Activated CD4-positive, alpha-beta memory T cell treated with anti-CD3 and anti-CD28 coated beads for 36 hours (primary cell): ENCODE results near the gene TRMT10A. TPM values are rescaled to one million over a fixed set of nuclear protein-coding genes. Genes with fewer than 3 reads are reported as not detected.
A peak's percentile ranks its signal among the peaks of the same experiment; 100 is the strongest.

Experiments used
- CTCF ChIA-PET: fragments of 350-600 bp; sonication (Branson Sonifier 250); formaldehyde crosslinking; loops from one replicate; lab custom pipeline; 2021; ENCODE audit warnings: antibody characterized with exemption, inconsistent platforms; lab: Charles Lee
- POLR2A ChIA-PET: fragments of 350-600 bp; sonication (Branson Sonifier 250); formaldehyde crosslinking; loops from one replicate; lab custom pipeline; 2021; ENCODE audit warnings: antibody characterized with exemption; lab: Charles Lee
- DNase-seq: peaks from one replicate; pipeline ENCODE4 v3.0.0-alpha.2; 2020
- H3K27ac Mint-ChIP-seq: one replicate; pipeline ENCODE4 v1.8.0; 2021; ENCODE audit warnings: mixed read lengths
- H3K27me3 Mint-ChIP-seq: one replicate; pipeline ENCODE4 v1.8.0; 2021; ENCODE audit warnings: mixed read lengths
- H3K36me3 Mint-ChIP-seq: one replicate; pipeline ENCODE4 v1.8.0; 2021; ENCODE audit warnings: mixed read lengths
- H3K4me1 Mint-ChIP-seq: one replicate; pipeline ENCODE4 v1.8.0; 2021; ENCODE audit warnings: low read depth, mixed read lengths
- H3K4me3 Mint-ChIP-seq: one replicate; pipeline ENCODE4 v1.8.0; 2021; ENCODE audit warnings: mild to moderate bottlenecking, mixed read lengths
- H3K9me3 Mint-ChIP-seq: one replicate; pipeline ENCODE4 v1.8.0; 2021; ENCODE audit warnings: mixed read lengths
- intact Hi-C: fragments of 100-400 bp; cut with micrococcal nuclease; formaldehyde crosslinking; loops from one replicate; pipeline ENCODE4 v1.15.1; 2023
- total RNA-seq, 2 experiments: library from RNA; stranded (reverse); gene quantifications; one replicate each; pipeline ENCODE4 v1.2.3, GENCODE V29; 2021

Gene TRMT10A, protein sequence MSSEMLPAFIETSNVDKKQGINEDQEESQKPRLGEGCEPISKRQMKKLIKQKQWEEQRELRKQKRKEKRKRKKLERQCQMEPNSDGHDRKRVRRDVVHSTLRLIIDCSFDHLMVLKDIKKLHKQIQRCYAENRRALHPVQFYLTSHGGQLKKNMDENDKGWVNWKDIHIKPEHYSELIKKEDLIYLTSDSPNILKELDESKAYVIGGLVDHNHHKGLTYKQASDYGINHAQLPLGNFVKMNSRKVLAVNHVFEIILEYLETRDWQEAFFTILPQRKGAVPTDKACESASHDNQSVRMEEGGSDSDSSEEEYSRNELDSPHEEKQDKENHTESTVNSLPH
- total RNA-seq, result 1 to 10 TPM; 5.6 to 8.9 TPM

GRCh38 chr4:99563310-99564186, at the start of gene TRMT10A:
Gene TRMT10A (minus strand): TSS chr4:99564039. CDS start chr4:99559338, 4,701 bp downstream.
- ChIA-PET CTCF (interaction anchor here (0.6 to 2.4 kb wide), 13 partner anchors 12 to 530 kb away, joined by 3 to 35 read pairs (median 4); partner anchors contain the start of genes DAPP1, DNAJB14 and LAMTOR3), POLR2A (interaction anchor here (0.6 to 1.5 kb wide), 9 partner anchors 246 to 1056 kb away, joined by 3 to 7 read pairs (median 4); partner anchors contain the start of genes ADH5, H2AZ1 and LAMTOR3)
- Mint-ChIP-seq H3K36me3 (no peaks in the 10 kb centered on the region), H3K27ac (peak within 1 kb of the TSS; percentile 98), H3K9me3 (no peaks in the 10 kb centered on the region), H3K4me1 (peaks cover 6% of the 10 kb centered on the region), H3K4me3 (peak within 1 kb of the TSS; percentile 93), H3K27me3 (peaks cover 7% of the 10 kb centered on the region)
- intact Hi-C loops, result loop anchor here (1.0 to 10.0 kb wide), 13 partner anchors 55 to 1421 kb away; partner anchors contain the start of genes DAPP1, EIF4E, LAMTOR3 and RAP1GDS1
- DNase-seq, result peak; percentile 98

DNA sequence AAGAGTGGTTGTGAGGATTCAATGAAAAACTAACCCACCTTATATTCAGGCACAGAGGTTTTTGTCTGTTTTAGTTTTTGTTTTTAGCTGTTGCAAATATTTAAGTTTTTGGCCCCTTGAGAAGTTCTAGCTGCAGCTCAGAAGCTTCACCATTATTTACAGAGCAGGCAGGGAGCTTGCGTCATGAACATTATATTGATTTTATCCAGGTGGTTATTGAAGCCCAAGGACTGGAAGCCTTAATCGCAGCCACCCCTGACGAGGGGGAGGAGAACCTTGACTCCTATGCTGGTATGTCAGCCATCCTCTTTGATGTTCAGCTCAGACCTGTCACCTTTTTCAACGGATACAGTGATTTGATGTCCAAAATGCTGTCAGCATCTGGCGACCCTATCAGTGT, 48.9 kb upstream of the TRMT10A start:
- intact Hi-C loops, result no loop called here
- Mint-ChIP-seq H3K27ac (no peak overlapping the region), H3K9me3 (no peaks in the 10 kb centered on the region), H3K4me3 (no peak overlapping the region), H3K27me3 (peaks cover 16% of the 10 kb centered on the region), H3K36me3 (no peaks in the 10 kb centered on the region), H3K4me1 (no peaks in the 10 kb centered on the region)
- DNase-seq, result no peak
- CTCF ChIA-PET, result interaction anchor here (0.6 to 0.9 kb wide), 2 partner anchors 13 to 208 kb away, joined by 3 read pairs; no protein-coding TSS in a partner anchor
- POLR2A ChIA-PET, result no interaction called here

- no peak overlapping the region for H3K4me3 Mint-ChIP-seq
- ChIA-PET CTCF (interaction anchor here (0.9 kb wide), 1 partner anchor 12 kb away, joined by 3 read pairs; no protein-coding TSS in a partner anchor), POLR2A (no interaction called here)
- no peaks in the 10 kb centered on the region for H3K9me3 Mint-ChIP-seq
- H3K27ac Mint-ChIP-seq, result no peak overlapping the region
- intact Hi-C loops, result no loop called here
- peaks cover 19% of the 10 kb centered on the region for H3K27me3 Mint-ChIP-seq
- no peaks in the 10 kb centered on the region for H3K36me3 Mint-ChIP-seq
- H3K4me1 Mint-ChIP-seq, result no peaks in the 10 kb centered on the region
- DNase-seq, result no peak
Measured at GRCh38 chr4:99612281-99612680, 48.4 kb upstream of the TRMT10A start.

- H3K4me1 Mint-ChIP-seq, result no peaks in the 10 kb centered on the region
- intact Hi-C loops, result no loop called here
- H3K36me3 Mint-ChIP-seq, result no peaks in the 10 kb centered on the region
- ChIA-PET POLR2A (no interaction called here), CTCF (no interaction called here)
- no peak for DNase-seq
- no peak overlapping the region for H3K27ac Mint-ChIP-seq
- peaks cover 19% of the 10 kb centered on the region for H3K27me3 Mint-ChIP-seq
- no peaks in the 10 kb centered on the region for H3K9me3 Mint-ChIP-seq
- H3K4me3 Mint-ChIP-seq, result no peak overlapping the region
Measured at GRCh38 chr4:99610605-99611175, 46.9 kb upstream of the TRMT10A start.

DNA sequence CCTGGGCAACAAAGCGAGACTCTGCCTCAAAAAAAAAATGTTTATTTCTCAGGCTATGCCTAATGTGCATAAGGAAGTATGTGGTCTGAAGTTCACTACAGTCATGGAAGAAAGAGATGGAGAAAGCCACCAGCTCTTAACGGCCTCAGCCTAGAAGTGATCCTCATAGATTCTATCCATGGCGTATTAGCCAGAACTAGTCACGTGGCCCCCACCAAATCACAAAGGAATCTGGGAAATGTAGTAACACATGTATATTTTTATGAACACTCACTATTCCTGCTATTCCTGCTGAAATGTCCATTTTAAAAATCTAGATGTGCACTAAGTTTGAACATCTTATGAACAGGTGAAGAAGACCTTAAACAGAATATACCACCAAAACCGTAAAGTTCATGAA, 44.6 kb upstream of the TRMT10A start:
- POLR2A ChIA-PET, result no interaction called here
- CTCF ChIA-PET, result no interaction called here
- Mint-ChIP-seq H3K9me3 (no peaks in the 10 kb centered on the region), H3K27ac (no peak overlapping the region), H3K4me3 (no peak overlapping the region), H3K36me3 (no peaks in the 10 kb centered on the region), H3K27me3 (peaks cover 17% of the 10 kb centered on the region), H3K4me1 (no peaks in the 10 kb centered on the region)
- intact Hi-C loops, result no loop called here
- no peak for DNase-seq

GRCh38 chr4:99606716-99607115, 42.9 kb upstream of the TRMT10A start:
- Mint-ChIP-seq H3K4me3 (no peak overlapping the region), H3K36me3 (no peaks in the 10 kb centered on the region), H3K27ac (no peak overlapping the region), H3K9me3 (no peaks in the 10 kb centered on the region), H3K27me3 (peaks cover 17% of the 10 kb centered on the region), H3K4me1 (no peaks in the 10 kb centered on the region)
- no peak for DNase-seq
- ChIA-PET CTCF (interaction anchor here (0.6 kb wide), 1 partner anchor 230 kb away, joined by 3 read pairs; no protein-coding TSS in a partner anchor), POLR2A (no interaction called here)
- intact Hi-C loops, result no loop called here

DNA sequence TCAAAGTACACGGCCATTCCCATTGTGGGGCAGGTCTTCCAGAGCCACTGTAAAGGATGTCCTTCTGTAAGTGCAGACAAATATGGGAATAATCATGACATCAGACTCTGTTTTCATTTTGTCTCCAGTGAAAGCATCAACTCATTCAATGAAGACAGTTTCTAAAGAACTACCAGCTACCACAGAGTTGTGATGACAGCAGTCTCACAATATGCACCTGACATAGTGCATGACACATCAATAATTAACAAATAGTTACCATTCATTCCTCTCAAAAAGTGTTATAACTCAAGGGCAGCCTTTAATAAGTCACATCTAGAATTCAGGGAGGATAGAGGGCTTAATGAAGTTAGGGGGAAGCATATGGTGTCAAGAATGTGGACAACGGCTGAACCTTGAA, 31.0 kb upstream of the TRMT10A start:
- H3K27ac Mint-ChIP-seq, result no peak overlapping the region
- no peak overlapping the region for H3K4me3 Mint-ChIP-seq
- no peaks in the 10 kb centered on the region for H3K36me3 Mint-ChIP-seq
- H3K4me1 Mint-ChIP-seq, result no peaks in the 10 kb centered on the region
- POLR2A ChIA-PET, result no interaction called here
- intact Hi-C loops, result no loop called here
- H3K9me3 Mint-ChIP-seq, result no peaks in the 10 kb centered on the region
- CTCF ChIA-PET, result no interaction called here
- H3K27me3 Mint-ChIP-seq, result no peaks in the 10 kb centered on the region
- no peak for DNase-seq

GRCh38 chr4:99593781-99594641, 30.2 kb upstream of the TRMT10A start:
- no peak overlapping the region for H3K4me3 Mint-ChIP-seq
- ChIA-PET CTCF (no interaction called here), POLR2A (no interaction called here)
- H3K36me3 Mint-ChIP-seq, result no peaks in the 10 kb centered on the region
- no peaks in the 10 kb centered on the region for H3K4me1 Mint-ChIP-seq
- no peak for DNase-seq
- intact Hi-C loops, result no loop called here
- no peak overlapping the region for H3K27ac Mint-ChIP-seq
- no peaks in the 10 kb centered on the region for H3K27me3 Mint-ChIP-seq
- H3K9me3 Mint-ChIP-seq, result no peaks in the 10 kb centered on the region

DNA sequence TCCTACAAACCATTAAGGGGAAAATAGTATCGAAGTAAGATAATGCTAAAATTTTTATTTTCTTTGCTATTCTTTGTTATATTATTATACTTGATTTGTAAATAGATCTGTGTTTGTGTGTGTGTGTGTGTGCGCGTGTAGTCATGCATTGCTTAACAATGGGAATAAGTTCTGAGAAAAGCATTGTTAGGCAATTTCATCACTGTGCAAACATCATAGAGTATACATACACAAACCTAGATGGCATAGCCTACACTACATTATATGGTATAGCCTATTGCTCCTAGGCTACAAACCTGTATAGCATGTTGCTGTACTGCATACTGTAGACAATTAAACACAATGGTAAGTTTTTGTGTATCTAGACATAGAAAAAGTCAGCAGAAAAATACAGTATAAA, 27.9 kb upstream of the TRMT10A start:
- H3K4me1 Mint-ChIP-seq, result no peaks in the 10 kb centered on the region
- H3K27ac Mint-ChIP-seq, result no peak overlapping the region
- CTCF ChIA-PET, result no interaction called here
- intact Hi-C loops, result no loop called here
- peaks cover 2% of the 10 kb centered on the region for H3K27me3 Mint-ChIP-seq
- POLR2A ChIA-PET, result no interaction called here
- no peaks in the 10 kb centered on the region for H3K36me3 Mint-ChIP-seq
- no peak for DNase-seq
- no peak overlapping the region for H3K4me3 Mint-ChIP-seq
- H3K9me3 Mint-ChIP-seq, result no peaks in the 10 kb centered on the region

DNA sequence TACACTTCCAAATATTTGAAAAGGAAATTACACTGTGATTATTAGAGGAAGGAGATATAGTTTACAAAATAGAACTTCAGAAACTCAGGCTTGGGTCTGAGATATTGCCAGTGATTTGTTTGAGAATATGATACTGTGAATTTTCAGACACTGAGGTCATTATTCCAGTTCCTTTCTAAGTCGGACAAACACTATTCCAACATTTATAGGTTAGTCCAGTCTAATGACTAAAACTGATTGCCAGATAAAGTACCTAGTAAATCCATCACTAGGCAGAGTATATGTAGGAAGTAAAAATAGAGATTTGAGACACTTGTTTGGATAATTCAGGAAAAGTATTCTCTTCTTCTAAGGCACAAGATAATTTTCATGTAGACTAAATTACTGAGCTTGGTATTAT, 24.0 kb upstream of the TRMT10A start:
- peaks cover 2% of the 10 kb centered on the region for H3K27me3 Mint-ChIP-seq
- ChIA-PET POLR2A (no interaction called here), CTCF (no interaction called here)
- no peaks in the 10 kb centered on the region for H3K36me3 Mint-ChIP-seq
- H3K27ac Mint-ChIP-seq, result no peak overlapping the region
- no peaks in the 10 kb centered on the region for H3K9me3 Mint-ChIP-seq
- DNase-seq, result no peak
- intact Hi-C loops, result no loop called here
- H3K4me1 Mint-ChIP-seq, result no peaks in the 10 kb centered on the region
- no peak overlapping the region for H3K4me3 Mint-ChIP-seq

DNA sequence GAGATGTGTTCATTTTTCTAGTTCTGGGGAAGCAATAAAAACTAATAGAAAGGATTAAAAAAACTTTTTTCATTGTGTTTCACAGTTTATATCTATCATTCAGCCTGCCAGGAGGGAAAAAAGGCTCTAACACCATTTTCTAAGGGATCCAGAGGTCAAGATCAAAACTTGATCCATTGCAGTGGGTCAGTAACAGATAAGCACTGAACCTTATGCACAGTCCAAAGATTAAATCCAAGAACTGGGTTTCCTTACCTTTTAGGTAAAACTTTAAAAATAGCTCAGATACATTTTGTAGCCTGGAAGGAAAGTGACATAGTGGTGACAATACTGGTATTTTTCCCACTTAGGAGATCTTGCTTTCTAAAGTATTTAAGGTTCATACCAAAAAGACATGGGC, 23.5 kb upstream of the TRMT10A start:
- no peak for DNase-seq
- Mint-ChIP-seq H3K27me3 (peaks cover 3% of the 10 kb centered on the region), H3K9me3 (no peaks in the 10 kb centered on the region), H3K4me1 (no peaks in the 10 kb centered on the region), H3K27ac (no peak overlapping the region), H3K4me3 (no peak overlapping the region), H3K36me3 (no peaks in the 10 kb centered on the region)
- ChIA-PET POLR2A (no interaction called here), CTCF (no interaction called here)
- intact Hi-C loops, result no loop called here
